Breast epithelium (tissue), 3 donors: Measurements from ENCODE around the gene GLIPR2.

Experiments
- POLR2A ChIP-seq: fragments of 450-650 bp; IDR thresholded peaks from one replicate; pipeline ENCODE4 v1.6.1; 2016; ENCODE audit warnings: antibody characterized with exemption, mild to moderate bottlenecking, moderate library complexity
- POLR2AphosphoS5 ChIP-seq, 3 donors: sonication (generic); formaldehyde crosslinking; IDR thresholded peaks; one replicate each; pipeline ENCODE4 v1.6.1; 2017; ENCODE audit warnings: antibody characterized with exemption in 3 of 3
- TF ChIP-seq, protein P1 (sequence below), 3 donors: fragments of 450-650 bp; IDR thresholded peaks; one replicate each; pipeline ENCODE4 v1.5.1; 2016 to 2017; ENCODE audit warnings: antibody characterized with exemption in 3 of 3, mild to moderate bottlenecking in 3 of 3, moderate library complexity in 3 of 3

DNA sequence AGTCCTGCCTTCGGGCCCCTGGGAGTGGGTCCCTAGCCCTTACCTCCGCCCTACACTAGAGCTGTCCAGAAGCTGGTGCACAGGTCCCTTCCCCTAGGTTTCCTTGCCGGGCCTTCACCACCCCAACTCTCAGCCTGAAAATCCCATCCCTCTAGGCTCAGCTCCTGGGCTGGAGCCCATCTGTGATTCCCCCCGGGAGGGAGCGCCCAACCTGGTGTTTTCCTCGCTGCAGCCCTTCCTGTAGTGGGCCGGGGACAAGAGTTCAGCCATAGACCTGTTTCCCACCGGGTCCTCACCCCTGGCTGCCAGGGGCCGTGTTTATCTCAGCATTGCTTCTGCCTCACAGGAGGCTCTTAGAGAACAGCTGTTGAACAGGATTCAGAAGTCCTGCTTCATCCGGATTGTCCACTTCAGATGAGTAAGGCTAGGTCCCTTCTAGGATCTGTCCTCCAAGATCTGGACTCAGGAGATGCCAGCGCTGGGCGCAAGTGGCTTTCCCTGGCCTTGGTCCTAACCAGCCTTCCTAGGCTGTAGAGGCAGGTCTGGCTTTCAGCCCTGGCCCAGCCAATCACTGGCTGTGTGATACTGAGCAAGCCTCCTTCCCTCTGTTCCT, 965 bp downstream of the GLIPR2 start:
- TF ChIP-seq, protein P1, sequence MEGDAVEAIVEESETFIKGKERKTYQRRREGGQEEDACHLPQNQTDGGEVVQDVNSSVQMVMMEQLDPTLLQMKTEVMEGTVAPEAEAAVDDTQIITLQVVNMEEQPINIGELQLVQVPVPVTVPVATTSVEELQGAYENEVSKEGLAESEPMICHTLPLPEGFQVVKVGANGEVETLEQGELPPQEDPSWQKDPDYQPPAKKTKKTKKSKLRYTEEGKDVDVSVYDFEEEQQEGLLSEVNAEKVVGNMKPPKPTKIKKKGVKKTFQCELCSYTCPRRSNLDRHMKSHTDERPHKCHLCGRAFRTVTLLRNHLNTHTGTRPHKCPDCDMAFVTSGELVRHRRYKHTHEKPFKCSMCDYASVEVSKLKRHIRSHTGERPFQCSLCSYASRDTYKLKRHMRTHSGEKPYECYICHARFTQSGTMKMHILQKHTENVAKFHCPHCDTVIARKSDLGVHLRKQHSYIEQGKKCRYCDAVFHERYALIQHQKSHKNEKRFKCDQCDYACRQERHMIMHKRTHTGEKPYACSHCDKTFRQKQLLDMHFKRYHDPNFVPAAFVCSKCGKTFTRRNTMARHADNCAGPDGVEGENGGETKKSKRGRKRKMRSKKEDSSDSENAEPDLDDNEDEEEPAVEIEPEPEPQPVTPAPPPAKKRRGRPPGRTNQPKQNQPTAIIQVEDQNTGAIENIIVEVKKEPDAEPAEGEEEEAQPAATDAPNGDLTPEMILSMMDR (IDR thresholded peaks at IDR 0.05): no peak
- TF ChIP-seq POLR2AphosphoS5 (IDR thresholded peaks at IDR 0.05): no peak
- TF ChIP-seq POLR2A: no peak
